K562 (cell line): ENCODE results near the gene TJP2. TPM values are rescaled to one million over a fixed set of nuclear protein-coding genes. Genes with fewer than 3 reads are reported as not detected.

Experiments
- ATF3 ChIP-seq, 2 experiments: fragments of 450-650 bp in 1 of 2; sonication (generic) in 1 of 2; formaldehyde crosslinking in 1 of 2; IDR thresholded peaks in 1 of 2; conservative IDR thresholded peaks in 1 of 2; 2 replicates each; pipeline versions ENCODE4 v1.6.1 to v1.8.1; 2016 to 2023; ENCODE audit warnings: mild to moderate bottlenecking in 2 of 2, moderate library complexity in 2 of 2, inconsistent platforms in 1 of 2, missing genetic modification reagents in 1 of 2
- CXXC5 ChIP-seq: fragments of 250-450 bp; sonication (Bioruptor Pico); IDR thresholded peaks from 2 replicates; pipeline ENCODE4 v1.8.0; 2022; ENCODE audit warnings: inconsistent platforms, mild to moderate bottlenecking, moderate library complexity
- FOS ChIP-seq: IDR thresholded peaks from 3 replicates; pipeline ENCODE4 v1.6.1; 2011; ENCODE audit not compliant: insufficient read length; ENCODE audit errors: extremely low read depth
- FOSL1 ChIP-seq: fragments of 200-800 bp; sonication (Bioruptor generic); conservative IDR thresholded peaks from 2 replicates; pipeline ENCODE4 v1.6.1; 2016; ENCODE audit warnings: missing genetic modification characterization, missing compliant biosample characterization
- FOXA3 ChIP-seq, 2 experiments: fragments of 450-650 bp in 1 of 2; sonication (generic) in 1 of 2; formaldehyde crosslinking; IDR thresholded peaks in 1 of 2; conservative IDR thresholded peaks in 1 of 2; 2 replicates each; pipeline versions ENCODE4 v1.4.0 to v1.8.0; 2020 to 2022; ENCODE audit warnings: mild to moderate bottlenecking in 2 of 2, missing genetic modification reagents in 1 of 2
- FOXK2 ChIP-seq, 2 experiments: fragments of 450-650 bp; IDR thresholded peaks in 1 of 2; conservative IDR thresholded peaks in 1 of 2; 2 replicates each; pipeline ENCODE4 v1.6.1; 2016; ENCODE audit warnings: low read depth in 2 of 2, mild to moderate bottlenecking in 1 of 2
- HDAC1 ChIP-seq, 2 experiments: fragments of 450-650 bp; IDR thresholded peaks; 2 replicates each; pipeline ENCODE4 v1.6.1; 2016 to 2017; ENCODE audit warnings: inconsistent platforms in 1 of 2, mild to moderate bottlenecking in 1 of 2, moderate library complexity in 1 of 2
- HDAC2 ChIP-seq: fragments of 450-650 bp; IDR thresholded peaks from 2 replicates; pipeline ENCODE4 v1.6.1; 2016; ENCODE audit warnings: mild to moderate bottlenecking
- KDM1A ChIP-seq, 2 experiments: fragments of 450-650 bp; IDR thresholded peaks; 2 replicates each; pipeline ENCODE4 v1.6.1; 2016; ENCODE audit warnings: mild to moderate bottlenecking in 2 of 2
- MAZ ChIP-seq, 2 experiments: fragments of 450-650 bp in 1 of 2; sonication (generic) in 1 of 2; formaldehyde crosslinking; IDR thresholded peaks in 1 of 2; conservative IDR thresholded peaks in 1 of 2; 2 replicates each; pipeline versions ENCODE4 v1.4.0 to v1.5.0; 2020; ENCODE audit warnings: mild to moderate bottlenecking in 1 of 2, missing genetic modification reagents in 1 of 2
- MTA2 ChIP-seq: fragments of 450-650 bp; IDR thresholded peaks from 2 replicates; pipeline ENCODE4 v1.6.1; 2016; ENCODE audit warnings: low read depth
- NCOR1 ChIP-seq: fragments of 450-650 bp; IDR thresholded peaks from 2 replicates; pipeline ENCODE4 v1.6.1; 2016; ENCODE audit warnings: mild to moderate bottlenecking, moderate library complexity
- NFYB ChIP-seq: IDR thresholded peaks from 2 replicates; pipeline ENCODE4 v1.6.1; 2011; ENCODE audit warnings: mild to moderate bottlenecking, moderate library complexity; ENCODE audit not compliant: insufficient read length; ENCODE audit errors: extremely low read depth
- PATZ1 ChIP-seq: fragments of 250-450 bp; sonication (Bioruptor Pico); IDR thresholded peaks from 2 replicates; pipeline ENCODE4 v1.5.0; 2020; ENCODE audit warnings: mild to moderate bottlenecking, borderline replicate concordance
- POLR2AphosphoS5 ChIP-seq: IDR thresholded peaks from 2 replicates; pipeline ENCODE4 v1.6.1; 2011; ENCODE audit warnings: mild to moderate bottlenecking, low read depth, low read length, moderate library complexity; ENCODE audit not compliant: control insufficient read depth, insufficient read depth
- RCOR1 ChIP-seq, 2 experiments: IDR thresholded peaks; 2 replicates each; pipeline ENCODE4 v1.6.1; 2012; ENCODE audit warnings: low read depth in 2 of 2, low read length in 2 of 2, borderline replicate concordance in 1 of 2, improper control_type of control experiment in 1 of 2
- SMARCC2 ChIP-seq: fragments of 450-650 bp; IDR thresholded peaks from 2 replicates; pipeline ENCODE4 v1.6.1; 2017; ENCODE audit warnings: antibody characterized with exemption, moderate library complexity, mild to moderate bottlenecking, low read depth
- TAL1 ChIP-seq: fragments of 450-650 bp; IDR thresholded peaks from 2 replicates; pipeline ENCODE4 v1.6.1; 2016; ENCODE audit warnings: mild to moderate bottlenecking
- TCF3 ChIP-seq: sonication (generic); formaldehyde crosslinking; IDR thresholded peaks from 2 replicates; pipeline ENCODE4 v1.4.0; 2020; ENCODE audit warnings: mild to moderate bottlenecking, missing genetic modification reagents
- ZNF589 ChIP-seq: fragments of 200-800 bp; sonication (Bioruptor generic); IDR thresholded peaks from 2 replicates; pipeline ENCODE4 v1.6.1; 2016; ENCODE audit warnings: low read depth, missing genetic modification characterization, missing compliant biosample characterization
- ZNF592 ChIP-seq: fragments of 450-650 bp; IDR thresholded peaks from 2 replicates; pipeline ENCODE4 v1.6.1; 2017; ENCODE audit warnings: antibody characterized with exemption, mild to moderate bottlenecking
- polyA plus RNA-seq, 8 experiments: library from polyadenylated mRNA; depleted of rRNA in 4 of 8; stranded (reverse) in 5 of 8; unstranded in 3 of 8; fragments of >200 nt; fragmentation: Nextera tagmentation in 2 of 8; fragmentation: Illumina TruSeq in 1 of 8; extraction: Ambion mirVana in 2 of 8; extraction: Trizol in 1 of 8; gene quantifications; 2 replicates each; pipeline versions ENCODE4 v1.2.1 to v1.2.3, GENCODE V29; 2011 to 2014; ENCODE audit warnings: inconsistent platforms in 1 of 8, missing spikeins in 1 of 8
- total RNA-seq, 7 experiments: library from RNA; depleted of rRNA in 6 of 7; stranded (reverse); fragments of >200 nt in 6 of 7; fragmentation: Illumina TruSeq in 2 of 7; extraction: Trizol in 2 of 7; gene quantifications; 2 replicates each; pipeline versions ENCODE4 v1.2.1 to v1.2.3, GENCODE V29; 2011 to 2021; ENCODE audit warnings: low replicate concordance in 1 of 7

The TJP2 gene
- total and polyA plus RNA-seq, 9 of the 15 experiments (the other 6 are each of a cell fraction or from before 2014, with no cell fraction given): 4.0 to 24.1 (median 16.8) TPM

- TF ChIP-seq PATZ1 (CRISPR knock-in tag) (no peak), MTA2 (0 out of 2 replicates have a peak, but pooled peaks have one; percentile 21), RCOR1 (IDR thresholded peaks at IDR 0.05; ENCODE audit: borderline replicate concordance in 1 of 2, low read depth in 2 of 2, low read length in 2 of 2) (peak; percentile 36 to 96; a peak in 3 of 4 replicates), KDM1A (IDR thresholded peaks at IDR 0.05) (peak; percentile 64 to 68), ZNF592 (0 out of 2 replicates have a peak, but pooled peaks have one; percentile 33), CXXC5 (CRISPR knock-in tag) (peak; percentile 33; the same call in 1 of the 2 replicates), FOXK2 (conservative IDR thresholded peaks at IDR 0.05 in 1 of 2, IDR thresholded peaks at IDR 0.05 in 1 of 2; ENCODE audit: low read depth in 2 of 2) (peak; percentile 75 to 87), POLR2AphosphoS5 (peak; percentile 16; the same call in 1 of the 2 replicates), HDAC1 (IDR thresholded peaks at IDR 0.05) (peak in 1 of 2 experiments; percentile 66; a peak in 2 of 4 replicates), HDAC2 (peak; percentile 62; the same call in 1 of the 2 replicates), NFYB (peak; percentile 27), FOSL1 (peak; percentile 95), ATF3 (IDR thresholded peaks at IDR 0.05) (peak; percentile 95), ATF3 (CRISPR knock-in tag; conservative IDR thresholded peaks at IDR 0.05) (peak; percentile 82; the same call in 1 of the 2 replicates), SMARCC2 (peak; percentile 65), ZNF589 (CRISPR knock-in tag) (no peak), MAZ (CRISPR knock-in tag; conservative IDR thresholded peaks at IDR 0.05 in 1 of 2, IDR thresholded peaks at IDR 0.05 in 1 of 2) (peak in 1 of 2 experiments; percentile 64; a peak in 2 of 4 replicates), TAL1 (peak; percentile 53), TCF3 (CRISPR knock-in tag) (peak; percentile 59; the same call in 1 of the 2 replicates), FOS (peak; percentile 67), NCOR1 (peak; percentile 46; the same call in 1 of the 2 replicates), FOXA3 (CRISPR knock-in tag; conservative IDR thresholded peaks at IDR 0.05 in 1 of 2, IDR thresholded peaks at IDR 0.05 in 1 of 2) (peak in 1 of 2 experiments; percentile 75; a peak in 2 of 4 replicates)
Measured at GRCh38 chr9:69180670-69181069, 6.6 kb downstream of the TJP2 start (continued).
